Liver (tissue), 9 donors: ENCODE results near the gene EPB41L4B. TPM values are rescaled to one million over a fixed set of nuclear protein-coding genes. Genes with fewer than 3 reads are reported as not detected.

ENCODE experiments used
- DNase-seq: peaks from one replicate; pipeline ENCODE4 v3.0.0-alpha.2; 2017; ENCODE audit warnings: low spot score
- H3K27ac ChIP-seq, 2 donors: one replicate each; pipeline ENCODE4 v1.7.0; 2013; ENCODE audit warnings: inconsistent platforms in 2 of 2, low read length in 2 of 2, control low read depth in 1 of 2, low read depth in 1 of 2, mild to moderate bottlenecking in 1 of 2
- H3K27me3 ChIP-seq, 4 donors: one replicate each; pipeline versions ENCODE4 v1.6.1 to v1.7.0; 2013; ENCODE audit warnings: low read length in 3 of 4, inconsistent platforms in 1 of 4, mild to moderate bottlenecking in 1 of 4, moderate library complexity in 1 of 4; ENCODE audit not compliant: control insufficient read depth in 4 of 4, insufficient read depth in 4 of 4
- H3K36me3 ChIP-seq, 4 donors: one replicate each; pipeline versions ENCODE4 v1.6.1 to v1.7.0; 2013; ENCODE audit warnings: low read length in 3 of 4, mild to moderate bottlenecking in 3 of 4, low read depth in 1 of 4, moderate library complexity in 1 of 4; ENCODE audit not compliant: control insufficient read depth in 4 of 4, insufficient read depth in 3 of 4
- H3K4me1 ChIP-seq, 4 donors: one replicate each; pipeline versions ENCODE4 v1.6.1 to v1.7.0; 2013; ENCODE audit warnings: low read length in 3 of 4, mild to moderate bottlenecking in 3 of 4, moderate library complexity in 1 of 4; ENCODE audit not compliant: control insufficient read depth in 4 of 4, insufficient read depth in 4 of 4
- H3K4me3 ChIP-seq, 3 donors: one replicate each; pipeline versions ENCODE4 v1.6.1 to v1.7.0; 2013; ENCODE audit warnings: low read length in 3 of 3, control low read depth in 1 of 3, low read depth in 1 of 3, mild to moderate bottlenecking in 1 of 3
- H3K9ac ChIP-seq, 2 donors: one replicate each; pipeline ENCODE4 v1.7.0; 2013; ENCODE audit warnings: low read length in 2 of 2, mild to moderate bottlenecking in 2 of 2, moderate library complexity in 2 of 2, control low read depth in 1 of 2, low read depth in 1 of 2
- H3K9me3 ChIP-seq, 4 donors: one replicate each; pipeline versions ENCODE4 v1.6.1 to v1.7.0; 2013; ENCODE audit warnings: low read length in 3 of 4; ENCODE audit not compliant: control insufficient read depth in 4 of 4
- CTCF ChIP-seq: fragments of 150-350 bp; IDR thresholded peaks from 2 replicates; pipeline ENCODE4 v1.5.1; 2017; ENCODE audit warnings: improper control_type of control experiment, low read depth, low read length; ENCODE audit not compliant: missing input control
- EGR1 ChIP-seq, 2 donors: IDR thresholded peaks; 2 replicates each; pipeline ENCODE4 v1.6.1; 2016 to 2018; ENCODE audit warnings: antibody characterized with exemption in 2 of 2, low read depth in 2 of 2
- FOXA1 ChIP-seq: IDR thresholded peaks from 2 replicates; pipeline ENCODE4 v1.6.1; 2016; ENCODE audit warnings: antibody characterized with exemption
- FOXA2 ChIP-seq: IDR thresholded peaks from 2 replicates; pipeline ENCODE4 v1.6.1; 2016; ENCODE audit warnings: antibody characterized with exemption
- GABPA ChIP-seq, 2 donors: IDR thresholded peaks in 1 of 2; conservative IDR thresholded peaks in 1 of 2; 2 replicates each; pipeline ENCODE4 v1.6.1; 2016; ENCODE audit warnings: antibody characterized with exemption in 2 of 2, mild to moderate bottlenecking in 1 of 2, moderate library complexity in 1 of 2
- HNF4A ChIP-seq, 2 donors: conservative IDR thresholded peaks; 2 replicates each; pipeline ENCODE4 v1.6.1; 2016; ENCODE audit warnings: antibody characterized with exemption in 2 of 2, mild to moderate bottlenecking in 2 of 2
- HNF4G ChIP-seq: IDR thresholded peaks from 2 replicates; pipeline ENCODE4 v1.6.1; 2016; ENCODE audit warnings: antibody characterized with exemption
- JUND ChIP-seq, 2 donors: IDR thresholded peaks; 2 replicates each; pipeline ENCODE4 v1.6.1; 2016; ENCODE audit warnings: antibody characterized with exemption in 2 of 2
- MAX ChIP-seq: IDR thresholded peaks from 2 replicates; pipeline ENCODE4 v1.6.1; 2016; ENCODE audit warnings: antibody characterized with exemption
- NR2F2 ChIP-seq: IDR thresholded peaks from 2 replicates; pipeline ENCODE4 v1.6.1; 2016; ENCODE audit warnings: antibody characterized with exemption
- RAD21 ChIP-seq, 2 donors: IDR thresholded peaks; 2 replicates each; pipeline ENCODE4 v1.6.1; 2016; ENCODE audit warnings: antibody characterized with exemption in 2 of 2, mild to moderate bottlenecking in 2 of 2
- REST ChIP-seq: IDR thresholded peaks from 2 replicates; pipeline ENCODE4 v1.6.1; 2016; ENCODE audit warnings: antibody characterized with exemption, mild to moderate bottlenecking
- RXRA ChIP-seq, 2 donors: IDR thresholded peaks; 2 replicates each; pipeline ENCODE4 v1.6.1; 2017 to 2018; ENCODE audit warnings: antibody characterized with exemption in 2 of 2, mild to moderate bottlenecking in 1 of 2
- SP1 ChIP-seq: IDR thresholded peaks from 2 replicates; pipeline ENCODE4 v1.6.1; 2018; ENCODE audit warnings: antibody characterized with exemption, mild to moderate bottlenecking
- YY1 ChIP-seq: IDR thresholded peaks from 2 replicates; pipeline ENCODE4 v1.6.1; 2016; ENCODE audit warnings: antibody characterized with exemption, mild to moderate bottlenecking
- WGBS: extraction: QIAGEN DNeasy Blood & Tissue Kit; methylation state at CpG from one replicate; pipeline ENCODE4 v1.1.7; 2013; 5-methylcytosine and 5-hydroxymethylcytosine counted together
- polyA plus RNA-seq, 2 donors: library from polyadenylated mRNA; stranded (reverse) in 1 of 2; unstranded in 1 of 2; fragments of 200-250 nt in 1 of 2; fragments of >200 nt in 1 of 2; fragmentation: Nextera tagmentation in 1 of 2; extraction: Ambion mirVana in 1 of 2; gene quantifications; one replicate each; pipeline versions ENCODE4 v1.2.1 to v1.2.3, GENCODE V29; 2013 to 2015
- total RNA-seq, 2 donors: library from RNA; depleted of rRNA; stranded (reverse); fragments of >200 nt; gene quantifications; one replicate each; pipeline ENCODE4 v1.2.3, GENCODE V29; 2014
- TF ChIP-seq, protein P1 (sequence below): IDR thresholded peaks from 2 replicates; pipeline ENCODE4 v1.6.1; 2016; ENCODE audit warnings: antibody characterized with exemption
- TF ChIP-seq, protein P2 (sequence below): IDR thresholded peaks from 2 replicates; pipeline ENCODE4 v1.6.1; 2016; ENCODE audit warnings: antibody characterized with exemption
- donor health status: healthy.
- donor health status: healthy.
- donor health status: healthy.
- donor health status: healthy.
- donor health status: healthy.

The EPB41L4B gene
- total and polyA plus RNA-seq, 4 donors, result 9.9 to 42.6 (median 23.9) TPM

DNA sequence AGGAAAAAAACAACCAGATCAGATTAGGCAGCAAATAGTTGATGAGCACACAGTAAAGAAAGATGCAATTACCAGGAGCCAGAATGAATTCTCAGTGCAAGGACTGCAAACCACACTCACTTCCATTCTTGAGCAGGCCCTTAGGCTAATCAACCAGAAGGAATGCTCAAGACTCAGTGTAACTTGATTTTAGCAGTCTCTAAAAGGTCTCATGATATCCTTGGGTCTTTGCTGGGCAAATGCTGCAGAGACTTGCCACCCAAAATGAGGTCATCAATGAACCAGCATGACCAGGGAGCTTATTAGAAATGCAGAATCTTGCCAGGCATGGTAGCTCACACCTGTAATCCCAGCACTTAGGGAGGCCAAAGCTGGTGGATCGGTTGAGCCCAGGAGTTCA lies 181.0 kb downstream of the EPB41L4B start:
- no peak for TF ChIP-seq YY1
- no peak for TF ChIP-seq EGR1 (IDR thresholded peaks at IDR 0.05; ENCODE audit: low read depth in 2 of 2)
- TF ChIP-seq FOXA2, result no peak
- TF ChIP-seq, protein P1, sequence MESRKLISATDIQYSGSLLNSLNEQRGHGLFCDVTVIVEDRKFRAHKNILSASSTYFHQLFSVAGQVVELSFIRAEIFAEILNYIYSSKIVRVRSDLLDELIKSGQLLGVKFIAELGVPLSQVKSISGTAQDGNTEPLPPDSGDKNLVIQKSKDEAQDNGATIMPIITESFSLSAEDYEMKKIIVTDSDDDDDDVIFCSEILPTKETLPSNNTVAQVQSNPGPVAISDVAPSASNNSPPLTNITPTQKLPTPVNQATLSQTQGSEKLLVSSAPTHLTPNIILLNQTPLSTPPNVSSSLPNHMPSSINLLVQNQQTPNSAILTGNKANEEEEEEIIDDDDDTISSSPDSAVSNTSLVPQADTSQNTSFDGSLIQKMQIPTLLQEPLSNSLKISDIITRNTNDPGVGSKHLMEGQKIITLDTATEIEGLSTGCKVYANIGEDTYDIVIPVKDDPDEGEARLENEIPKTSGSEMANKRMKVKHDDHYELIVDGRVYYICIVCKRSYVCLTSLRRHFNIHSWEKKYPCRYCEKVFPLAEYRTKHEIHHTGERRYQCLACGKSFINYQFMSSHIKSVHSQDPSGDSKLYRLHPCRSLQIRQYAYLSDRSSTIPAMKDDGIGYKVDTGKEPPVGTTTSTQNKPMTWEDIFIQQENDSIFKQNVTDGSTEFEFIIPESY, result no peak
- TF ChIP-seq, protein P2, sequence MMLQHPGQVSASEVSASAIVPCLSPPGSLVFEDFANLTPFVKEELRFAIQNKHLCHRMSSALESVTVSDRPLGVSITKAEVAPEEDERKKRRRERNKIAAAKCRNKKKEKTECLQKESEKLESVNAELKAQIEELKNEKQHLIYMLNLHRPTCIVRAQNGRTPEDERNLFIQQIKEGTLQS, result no peak
- TF ChIP-seq SP1, result no peak
- no peak for TF ChIP-seq NR2F2
- TF ChIP-seq HNF4G, result no peak
- no peak for TF ChIP-seq GABPA (IDR thresholded peaks at IDR 0.05 in 1 of 2, conservative IDR thresholded peaks at IDR 0.05 in 1 of 2)
- TF ChIP-seq CTCF, result no peak
- TF ChIP-seq HNF4A (conservative IDR thresholded peaks at IDR 0.05), result no peak
- TF ChIP-seq MAX, result no peak
- TF ChIP-seq FOXA1, result no peak
- no peak for TF ChIP-seq RAD21 (IDR thresholded peaks at IDR 0.05)
- no peak for TF ChIP-seq JUND (IDR thresholded peaks at IDR 0.05)
- no peak for TF ChIP-seq REST
- TF ChIP-seq RXRA (IDR thresholded peaks at IDR 0.05), result no peak
- H3K9me3 ChIP-seq, result no peaks in the 10 kb centered on the region
- no peaks in the 10 kb centered on the region for H3K27me3 ChIP-seq
- H3K9ac ChIP-seq, result no peak overlapping the region
- H3K36me3 ChIP-seq, result no peaks in the 10 kb centered on the region
- 92% methylated on average over 1 of the region's 1 CpG for WGBS
- H3K4me3 ChIP-seq, result no peak overlapping the region
- no peak overlapping the region for H3K27ac ChIP-seq
- DNase-seq, result no peak
- no peaks in the 10 kb centered on the region for H3K4me1 ChIP-seq

DNA sequence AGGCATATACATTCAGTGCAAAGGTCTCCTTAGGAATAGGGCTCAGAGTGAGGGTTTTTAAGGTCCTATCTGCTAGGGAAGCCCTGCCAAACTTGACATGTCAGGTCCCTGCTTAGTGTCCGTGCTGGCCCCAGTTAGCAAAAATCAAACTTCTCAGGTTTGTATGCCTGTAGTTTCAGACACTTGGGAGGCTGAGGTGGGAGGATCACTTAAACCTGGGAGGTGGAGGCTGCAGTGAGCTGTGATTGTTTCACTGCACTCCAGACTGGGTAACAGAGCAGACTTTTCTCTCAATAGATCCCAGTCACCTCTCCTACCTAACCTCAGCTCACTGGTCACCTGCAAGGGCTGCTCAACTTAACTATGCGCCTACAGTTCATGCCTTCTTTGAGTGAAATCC lies 182.4 kb downstream of the EPB41L4B start:
- 95% methylated on average over 2 of the region's 2 CpGs for WGBS
- DNase-seq, result no peak
- H3K9ac ChIP-seq, result no peak overlapping the region
- H3K4me3 ChIP-seq, result no peak overlapping the region
- H3K27ac ChIP-seq, result no peak overlapping the region
- H3K27me3 ChIP-seq, result no peaks in the 10 kb centered on the region
- no peaks in the 10 kb centered on the region for H3K9me3 ChIP-seq
- H3K36me3 ChIP-seq, result no peaks in the 10 kb centered on the region
- no peaks in the 10 kb centered on the region for H3K4me1 ChIP-seq
- no peak for TF ChIP-seq SP1
- TF ChIP-seq JUND (IDR thresholded peaks at IDR 0.05), result no peak
- no peak for TF ChIP-seq YY1
- no peak for TF ChIP-seq EGR1 (IDR thresholded peaks at IDR 0.05; ENCODE audit: low read depth in 2 of 2)
- TF ChIP-seq GABPA (IDR thresholded peaks at IDR 0.05 in 1 of 2, conservative IDR thresholded peaks at IDR 0.05 in 1 of 2), result no peak
- no peak for TF ChIP-seq FOXA1
- TF ChIP-seq NR2F2, result no peak
- TF ChIP-seq RXRA (IDR thresholded peaks at IDR 0.05), result no peak
- no peak for TF ChIP-seq HNF4G
- no peak for TF ChIP-seq RAD21 (IDR thresholded peaks at IDR 0.05)
- TF ChIP-seq, protein P2, result no peak
- TF ChIP-seq FOXA2, result no peak
- TF ChIP-seq HNF4A (conservative IDR thresholded peaks at IDR 0.05), result no peak
- no peak for TF ChIP-seq MAX
- no peak for TF ChIP-seq REST
